Thyroid gland (tissue), 4 donors: ENCODE results near the gene CALHM2.

Experiments used
- POLR2A ChIP-seq, 2 donors: fragments of 450-650 bp; IDR thresholded peaks; one replicate each; pipeline ENCODE4 v1.6.1; 2017; ENCODE audit warnings: antibody characterized with exemption in 2 of 2, mild to moderate bottlenecking in 2 of 2, moderate library complexity in 1 of 2
- TF ChIP-seq, protein P1 (sequence below), 6 experiments: fragments of 200-600 bp in 3 of 6; fragments of 450-650 bp in 3 of 6; sonication (generic) in 3 of 6; IDR thresholded peaks; one replicate each; pipeline ENCODE4 v1.5.1; 2016 to 2019; ENCODE audit warnings: antibody characterized with exemption in 6 of 6, mild to moderate bottlenecking in 2 of 6, inconsistent platforms in 1 of 6, moderate library complexity in 1 of 6

DNA sequence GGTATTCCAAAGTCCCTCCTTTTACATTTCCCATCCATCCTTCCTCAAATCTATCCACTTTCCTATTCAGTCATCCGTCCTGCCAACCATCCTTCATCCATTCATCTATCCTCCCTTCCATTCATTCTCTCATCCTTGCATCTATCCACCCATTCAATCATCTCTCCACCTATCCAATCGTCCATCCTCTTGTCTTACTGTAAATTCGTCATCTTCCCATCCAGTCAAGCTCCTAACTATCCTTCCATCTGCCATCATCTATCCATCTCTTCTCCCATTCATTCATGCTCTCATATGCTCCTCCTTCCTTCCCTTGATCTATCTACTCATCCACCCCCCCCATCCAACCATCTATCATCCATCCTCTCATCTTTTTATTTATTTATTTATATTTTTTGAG, 21.9 kb upstream of the CALHM2 start:
- no peak for TF ChIP-seq POLR2A (IDR thresholded peaks at IDR 0.05)
- TF ChIP-seq, protein P1, sequence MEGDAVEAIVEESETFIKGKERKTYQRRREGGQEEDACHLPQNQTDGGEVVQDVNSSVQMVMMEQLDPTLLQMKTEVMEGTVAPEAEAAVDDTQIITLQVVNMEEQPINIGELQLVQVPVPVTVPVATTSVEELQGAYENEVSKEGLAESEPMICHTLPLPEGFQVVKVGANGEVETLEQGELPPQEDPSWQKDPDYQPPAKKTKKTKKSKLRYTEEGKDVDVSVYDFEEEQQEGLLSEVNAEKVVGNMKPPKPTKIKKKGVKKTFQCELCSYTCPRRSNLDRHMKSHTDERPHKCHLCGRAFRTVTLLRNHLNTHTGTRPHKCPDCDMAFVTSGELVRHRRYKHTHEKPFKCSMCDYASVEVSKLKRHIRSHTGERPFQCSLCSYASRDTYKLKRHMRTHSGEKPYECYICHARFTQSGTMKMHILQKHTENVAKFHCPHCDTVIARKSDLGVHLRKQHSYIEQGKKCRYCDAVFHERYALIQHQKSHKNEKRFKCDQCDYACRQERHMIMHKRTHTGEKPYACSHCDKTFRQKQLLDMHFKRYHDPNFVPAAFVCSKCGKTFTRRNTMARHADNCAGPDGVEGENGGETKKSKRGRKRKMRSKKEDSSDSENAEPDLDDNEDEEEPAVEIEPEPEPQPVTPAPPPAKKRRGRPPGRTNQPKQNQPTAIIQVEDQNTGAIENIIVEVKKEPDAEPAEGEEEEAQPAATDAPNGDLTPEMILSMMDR (IDR thresholded peaks at IDR 0.05): no peak
